Upper lobe of right lung (tissue), 1 donor: ENCODE data around the gene UBE2J2. TPM values are rescaled to one million over a fixed set of nuclear protein-coding genes. Genes with fewer than 3 reads are reported as not detected.

Experiments used
- ATAC-seq: fragments of 200-7000 bp; cut with Tn5 transposase; one replicate; pipeline ENCODE4 v1.9.1; 2020; ENCODE audit warnings: mild to moderate bottlenecking, moderate library complexity
- DNase-seq: peaks from one replicate; pipeline ENCODE4 v3.0.0-alpha.2; 2020
- H3K27ac ChIP-seq: fragments of 200-600 bp; one replicate; pipeline ENCODE4 v1.8.0; 2022
- H3K27me3 ChIP-seq: fragments of 200-600 bp; one replicate; pipeline ENCODE4 v1.8.0; 2022; ENCODE audit warnings: mild to moderate bottlenecking
- H3K36me3 ChIP-seq: fragments of 200-600 bp; one replicate; pipeline ENCODE4 v1.8.0; 2022
- H3K4me1 ChIP-seq: fragments of 200-600 bp; one replicate; pipeline ENCODE4 v1.8.0; 2022
- H3K4me3 ChIP-seq: fragments of 200-600 bp; one replicate; pipeline ENCODE4 v1.8.0; 2022; ENCODE audit warnings: mild to moderate bottlenecking
- H3K9me3 ChIP-seq: fragments of 200-600 bp; one replicate; pipeline ENCODE4 v1.8.0; 2022
- CTCF ChIP-seq: fragments of 200-600 bp; IDR thresholded peaks from one replicate; pipeline ENCODE4 v1.8.0; 2022; ENCODE audit warnings: antibody characterized with exemption
- intact Hi-C: fragments of 100-400 bp; cut with DNase I; formaldehyde crosslinking; loops from one replicate; pipeline ENCODE4 v1.11.0; 2022
- total RNA-seq: library from RNA; stranded (reverse); fragmentation: NEBNext Ultra II Directional; extraction: Animal tissue kit (Norgen Biotek cat#: 25700); gene quantifications from one replicate; pipeline ENCODE4 v1.2.1, GENCODE V29; 2021
- donor health status: DM: no; HTN: yes; CAD: no; lungs with severe emphysema.

UBE2J2 gene
- total RNA-seq, 1 donor from 2014 or later: 52.5 TPM

- ATAC-seq (no peak), DNase-seq (no peak)
- H3K27me3 ChIP-seq: peaks cover 11% of the 10 kb centered on the region
- no peak overlapping the region for H3K4me3 ChIP-seq
- H3K4me1 ChIP-seq: no peaks in the 10 kb centered on the region
- TF ChIP-seq CTCF: no peak
- intact Hi-C loops: no loop called here
- H3K9me3 ChIP-seq: no peaks in the 10 kb centered on the region
- peaks cover 6% of the 10 kb centered on the region for H3K36me3 ChIP-seq
- H3K27ac ChIP-seq: no peak overlapping the region
Measured at GRCh38 chr1:1247341-1247913, 26.2 kb downstream of the UBE2J2 start.

- TF ChIP-seq CTCF: no peak
- intact Hi-C loops: no loop called here
- Histone ChIP-seq H3K36me3 (no peaks in the 10 kb centered on the region), H3K9me3 (no peaks in the 10 kb centered on the region), H3K27ac (no peak within 1 kb of the TSS), H3K4me1 (no peaks in the 10 kb centered on the region), H3K4me3 (no peak within 1 kb of the TSS), H3K27me3 (peaks cover 11% of the 10 kb centered on the region)
- no peak for ATAC-seq
- peak; percentile 62 for DNase-seq
Measured at GRCh38 chr1:1246577-1247340, 26.9 kb downstream of the UBE2J2 start, which contains the start of gene C1QTNF12. Gene C1QTNF12 (minus strand): TSS chr1:1246722. CDS start chr1:1246690, 32 bp downstream.

- TF ChIP-seq CTCF: no peak
- no peak overlapping the region for H3K4me3 ChIP-seq
- H3K27ac ChIP-seq: no peak overlapping the region
- peak; percentile 62 for DNase-seq
- H3K9me3 ChIP-seq: no peaks in the 10 kb centered on the region
- H3K4me1 ChIP-seq: no peaks in the 10 kb centered on the region
- peaks cover 11% of the 10 kb centered on the region for H3K27me3 ChIP-seq
- no peak for ATAC-seq
- intact Hi-C loops: no loop called here
- H3K36me3 ChIP-seq: no peaks in the 10 kb centered on the region
Measured at GRCh38 chr1:1245817-1246576, 27.7 kb downstream of the UBE2J2 start.

GRCh38 chr1:1245178-1245816, 28.4 kb downstream of the UBE2J2 start:
- H3K27me3 ChIP-seq: peaks cover 11% of the 10 kb centered on the region
- ATAC-seq: no peak

More at GRCh38 chr1:1245178-1245816, 28.4 kb downstream of the UBE2J2 start:
- intact Hi-C loops: no loop called here
- no peak for TF ChIP-seq CTCF
- H3K9me3 ChIP-seq: no peaks in the 10 kb centered on the region
- H3K27ac ChIP-seq: no peak overlapping the region
- H3K36me3 ChIP-seq: no peaks in the 10 kb centered on the region
- H3K4me1 ChIP-seq: no peaks in the 10 kb centered on the region
- H3K4me3 ChIP-seq: no peak overlapping the region
- peak; percentile 62 for DNase-seq
